Gastrocnemius medialis (tissue), 4 donors: ENCODE results near the gene MMS22L.

Experiments used
- CTCF ChIP-seq, 5 experiments: fragments of 450-650 bp in 3 of 5; fragments of 200-600 bp in 2 of 5; sonication (generic) in 2 of 5; IDR thresholded peaks in 4 of 5; conservative IDR thresholded peaks in 1 of 5; 1 replicate in 4 of 5; 2 replicates in 1 of 5; pipeline ENCODE4 v1.5.1; 2016 to 2019; ENCODE audit warnings: antibody characterized with exemption in 5 of 5, mild to moderate bottlenecking in 3 of 5, moderate library complexity in 3 of 5
- POLR2A ChIP-seq, 2 donors: fragments of 450-650 bp; IDR thresholded peaks; one replicate each; pipeline ENCODE4 v1.6.1; 2017; ENCODE audit warnings: antibody characterized with exemption in 2 of 2, mild to moderate bottlenecking in 2 of 2, moderate library complexity in 2 of 2

- TF ChIP-seq CTCF (IDR thresholded peaks at IDR 0.05 in 4 of 5, conservative IDR thresholded peaks at IDR 0.05 in 1 of 5) (no peak), POLR2A (IDR thresholded peaks at IDR 0.05) (no peak)
Measured at GRCh38 chr6:97136626-97137358, 146.2 kb downstream of the MMS22L start.
